OCI-LY7 (cell line): Measurements from ENCODE around the gene KATNAL1.

Experiments
- EZH2phosphoT487 ChIP-seq: fragments of 200-600 bp; sonication (generic); IDR thresholded peaks from 2 replicates; pipeline ENCODE4 v1.6.1; 2018; ENCODE audit warnings: low read depth, borderline replicate concordance, mild to moderate bottlenecking, mixed run types, antibody characterized with exemption, low read length, moderate library complexity, mixed read lengths
- TF ChIP-seq, protein P1 (sequence below): fragments of 200-600 bp; sonication (generic); conservative IDR thresholded peaks from 2 replicates; pipeline ENCODE4 v1.5.1; 2014; ENCODE audit warnings: mild to moderate bottlenecking, antibody characterized with exemption, low read length, moderate library complexity, mixed read lengths

DNA sequence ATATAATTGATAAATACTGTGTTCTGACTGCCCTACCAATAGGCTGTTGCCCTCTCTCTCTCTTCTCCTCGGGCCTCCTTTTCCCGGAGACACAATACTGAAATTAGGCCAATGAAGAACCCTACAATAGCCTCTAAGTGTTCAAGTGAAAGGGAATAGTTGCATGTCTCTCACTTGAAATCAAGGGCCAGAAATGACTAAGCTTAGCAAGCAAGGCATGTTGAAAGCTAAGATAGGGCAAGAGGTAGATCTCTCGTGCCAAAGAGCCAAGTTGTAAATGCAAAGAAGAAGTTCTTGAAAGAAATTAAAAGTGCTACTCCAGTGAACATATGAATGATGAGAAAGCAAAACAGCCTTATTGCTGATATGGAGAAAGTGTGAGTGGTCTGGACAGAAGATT lies 13.3 kb downstream of the KATNAL1 start:
- TF ChIP-seq, protein P1, sequence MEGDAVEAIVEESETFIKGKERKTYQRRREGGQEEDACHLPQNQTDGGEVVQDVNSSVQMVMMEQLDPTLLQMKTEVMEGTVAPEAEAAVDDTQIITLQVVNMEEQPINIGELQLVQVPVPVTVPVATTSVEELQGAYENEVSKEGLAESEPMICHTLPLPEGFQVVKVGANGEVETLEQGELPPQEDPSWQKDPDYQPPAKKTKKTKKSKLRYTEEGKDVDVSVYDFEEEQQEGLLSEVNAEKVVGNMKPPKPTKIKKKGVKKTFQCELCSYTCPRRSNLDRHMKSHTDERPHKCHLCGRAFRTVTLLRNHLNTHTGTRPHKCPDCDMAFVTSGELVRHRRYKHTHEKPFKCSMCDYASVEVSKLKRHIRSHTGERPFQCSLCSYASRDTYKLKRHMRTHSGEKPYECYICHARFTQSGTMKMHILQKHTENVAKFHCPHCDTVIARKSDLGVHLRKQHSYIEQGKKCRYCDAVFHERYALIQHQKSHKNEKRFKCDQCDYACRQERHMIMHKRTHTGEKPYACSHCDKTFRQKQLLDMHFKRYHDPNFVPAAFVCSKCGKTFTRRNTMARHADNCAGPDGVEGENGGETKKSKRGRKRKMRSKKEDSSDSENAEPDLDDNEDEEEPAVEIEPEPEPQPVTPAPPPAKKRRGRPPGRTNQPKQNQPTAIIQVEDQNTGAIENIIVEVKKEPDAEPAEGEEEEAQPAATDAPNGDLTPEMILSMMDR: no peak
- TF ChIP-seq EZH2phosphoT487: no peak
